ENCODE data around the gene PHF12. TPM values are rescaled to one million over a fixed set of nuclear protein-coding genes. Genes with fewer than 3 reads are reported as not detected.

PHF12 gene
- total RNA-seq, 1 experiment from 2014 or later: 79.1 TPM

GRCh38 chr17:28940142-28940541 is 11.2 kb downstream of the PHF12 start:
- DNase-seq (ENCODE audit: low read depth, low spot score): no peak
- H3K27ac ChIP-seq (ENCODE audit: low read length): no peak overlapping the region
- ChIA-PET CTCF (no interaction called here), POLR2A (no interaction called here)
- H3K9me3 ChIP-seq (ENCODE audit: control insufficient read depth, insufficient read depth, low read depth, low read length): no peaks in the 10 kb centered on the region
- H3K36me3 ChIP-seq (ENCODE audit: control insufficient read depth, insufficient read depth, low read length): peaks cover 6% of the 10 kb centered on the region
- peaks cover 51% of the 10 kb centered on the region for H3K4me1 ChIP-seq (ENCODE audit: control insufficient read depth, insufficient read depth, low read length)
- no peaks in the 10 kb centered on the region for H3K27me3 ChIP-seq (ENCODE audit: control insufficient read depth, insufficient read depth, low read length)
- intact Hi-C loops (cut with micrococcal nuclease; ENCODE audit: unreplicated experiment): no loop called here
- BruUV-seq (replicated peaks): no TSS peak
- no peak overlapping the region for H3K4me3 ChIP-seq (ENCODE audit: low read depth in 2 of 2, low read length in 2 of 2)
- in situ Hi-C loops (cut with HindIII; ENCODE audit: low pct_unique_long_range_greater_than_20kb, low sequenced_read_pairs): no loop called here
- no peak for ATAC-seq
- no peak for TF ChIP-seq REST (IDR thresholded peaks at IDR 0.05; ENCODE audit: insufficient read depth in 1 of 2, low read depth in 2 of 2, low read length in 1 of 2)
- TF ChIP-seq CTCF (IDR thresholded peaks at IDR 0.05): no peak
- no peak for TF ChIP-seq SIN3A (IDR thresholded peaks at IDR 0.05; ENCODE audit: borderline replicate concordance, insufficient read depth, low read depth, low read length)
- no peak for TF ChIP-seq POLR2AphosphoS5 (IDR thresholded peaks at IDR 0.05; ENCODE audit: low read depth, low read length)
- TF ChIP-seq TCF7L2 (IDR thresholded peaks at IDR 0.05; ENCODE audit: low read depth, low read length): no peak

GRCh38 chr17:28938552-28938951 is 12.8 kb downstream of the PHF12 start:
- intact Hi-C loops (cut with micrococcal nuclease; ENCODE audit: unreplicated experiment) (no loop called here), in situ Hi-C loops (cut with HindIII; ENCODE audit: low pct_unique_long_range_greater_than_20kb, low sequenced_read_pairs) (no loop called here)
- TSS peak; percentile 48 for BruUV-seq (replicated peaks)
- no peaks in the 10 kb centered on the region for H3K9me3 ChIP-seq (ENCODE audit: control insufficient read depth, insufficient read depth, low read depth, low read length)
- H3K27ac ChIP-seq (ENCODE audit: low read length): no peak overlapping the region
- H3K36me3 ChIP-seq (ENCODE audit: control insufficient read depth, insufficient read depth, low read length): no peaks in the 10 kb centered on the region
- ChIA-PET POLR2A (interaction anchor here (0.6 kb wide), 2 partner anchors 10 to 24 kb away, joined by 3 to 5 read pairs; no protein-coding TSS in a partner anchor), CTCF (interaction anchor here (0.8 kb wide), 1 partner anchor 23 kb away, joined by 3 read pairs; no protein-coding TSS in a partner anchor)
- H3K27me3 ChIP-seq (ENCODE audit: control insufficient read depth, insufficient read depth, low read length): no peaks in the 10 kb centered on the region
- TF ChIP-seq SIN3A (IDR thresholded peaks at IDR 0.05; ENCODE audit: borderline replicate concordance, insufficient read depth, low read depth, low read length) (no peak), POLR2AphosphoS5 (IDR thresholded peaks at IDR 0.05; ENCODE audit: low read depth, low read length) (no peak), CTCF (IDR thresholded peaks at IDR 0.05) (no peak), TCF7L2 (IDR thresholded peaks at IDR 0.05; ENCODE audit: low read depth, low read length) (no peak), REST (IDR thresholded peaks at IDR 0.05; ENCODE audit: insufficient read depth in 1 of 2, low read depth in 2 of 2, low read length in 1 of 2) (no peak)
- no peak for ATAC-seq
- peaks cover 41% of the 10 kb centered on the region for H3K4me1 ChIP-seq (ENCODE audit: control insufficient read depth, insufficient read depth, low read length)
- H3K4me3 ChIP-seq (ENCODE audit: low read depth in 2 of 2, low read length in 2 of 2): no peak overlapping the region
- DNase-seq (ENCODE audit: low read depth, low spot score): no peak
